Measurements from ENCODE around the gene TMC1. TPM values are rescaled to one million over a fixed set of nuclear protein-coding genes. Genes with fewer than 3 reads are reported as not detected.
A peak's percentile ranks its signal among the peaks of the same experiment; 100 is the strongest.

The TMC1 gene
- total and polyA plus RNA-seq, 2 of the 13 experiments (the other 11 are each of a cell fraction or from before 2014, with no cell fraction given): 0.02 to 0.03 TPM

DNA sequence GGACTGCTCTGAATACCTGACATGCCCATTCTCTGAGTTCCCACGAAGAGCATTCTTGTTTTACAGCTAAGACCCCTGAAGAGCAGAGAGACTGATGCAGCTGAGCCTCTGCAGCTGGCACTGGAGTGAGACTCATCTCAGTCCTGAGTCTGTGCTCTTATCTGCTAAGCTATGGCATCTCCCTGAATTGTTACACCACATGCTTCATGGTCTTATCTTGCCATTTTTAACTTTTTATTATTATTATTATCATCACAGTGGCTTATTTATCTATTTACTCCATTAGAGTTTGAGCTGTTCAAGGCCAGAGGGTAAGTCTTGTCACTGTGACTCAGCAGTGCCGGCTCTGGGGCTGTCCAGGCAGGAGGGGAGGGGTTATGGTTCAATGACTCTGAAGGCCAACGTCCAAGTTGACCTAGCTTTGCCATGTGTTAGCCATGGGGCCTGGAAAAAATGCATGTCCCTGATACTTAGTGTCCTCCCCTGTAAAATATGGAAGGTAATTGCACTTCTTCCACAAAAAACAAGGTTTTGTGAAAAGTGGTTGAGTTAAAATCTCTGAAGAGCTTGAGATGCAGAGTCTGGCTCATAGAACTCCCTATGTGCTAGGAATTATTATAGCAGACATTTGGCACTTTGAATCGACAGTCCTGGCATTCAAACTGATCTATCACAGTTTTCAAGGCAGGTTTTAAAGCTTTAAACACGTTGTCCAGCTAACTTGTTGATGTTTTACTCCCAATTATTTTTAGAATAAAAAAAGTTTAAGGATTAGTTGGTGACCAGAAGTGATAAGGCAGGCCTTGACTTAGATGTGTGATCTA lies 336.9 kb downstream of the TMC1 start (continued):
- TF ChIP-seq, protein P1, sequence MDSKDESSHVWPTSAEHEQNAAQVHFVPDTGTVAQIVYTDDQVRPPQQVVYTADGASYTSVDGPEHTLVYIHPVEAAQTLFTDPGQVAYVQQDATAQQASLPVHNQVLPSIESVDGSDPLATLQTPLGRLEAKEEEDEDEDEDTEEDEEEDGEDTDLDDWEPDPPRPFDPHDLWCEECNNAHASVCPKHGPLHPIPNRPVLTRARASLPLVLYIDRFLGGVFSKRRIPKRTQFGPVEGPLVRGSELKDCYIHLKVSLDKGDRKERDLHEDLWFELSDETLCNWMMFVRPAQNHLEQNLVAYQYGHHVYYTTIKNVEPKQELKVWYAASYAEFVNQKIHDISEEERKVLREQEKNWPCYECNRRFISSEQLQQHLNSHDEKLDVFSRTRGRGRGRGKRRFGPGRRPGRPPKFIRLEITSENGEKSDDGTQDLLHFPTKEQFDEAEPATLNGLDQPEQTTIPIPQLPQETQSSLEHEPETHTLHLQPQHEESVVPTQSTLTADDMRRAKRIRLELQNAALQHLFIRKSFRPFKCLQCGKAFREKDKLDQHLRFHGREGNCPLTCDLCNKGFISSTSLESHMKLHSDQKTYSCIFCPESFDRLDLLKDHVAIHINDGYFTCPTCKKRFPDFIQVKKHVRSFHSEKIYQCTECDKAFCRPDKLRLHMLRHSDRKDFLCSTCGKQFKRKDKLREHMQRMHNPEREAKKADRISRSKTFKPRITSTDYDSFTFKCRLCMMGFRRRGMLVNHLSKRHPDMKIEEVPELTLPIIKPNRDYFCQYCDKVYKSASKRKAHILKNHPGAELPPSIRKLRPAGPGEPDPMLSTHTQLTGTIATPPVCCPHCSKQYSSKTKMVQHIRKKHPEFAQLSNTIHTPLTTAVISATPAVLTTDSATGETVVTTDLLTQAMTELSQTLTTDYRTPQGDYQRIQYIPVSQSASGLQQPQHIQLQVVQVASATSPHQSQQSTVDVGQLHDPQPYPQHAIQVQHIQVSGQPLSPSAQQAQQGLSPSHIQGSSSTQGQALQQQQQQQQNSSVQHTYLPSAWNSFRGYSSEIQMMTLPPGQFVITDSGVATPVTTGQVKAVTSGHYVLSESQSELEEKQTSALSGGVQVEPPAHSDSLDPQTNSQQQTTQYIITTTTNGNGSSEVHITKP (CRISPR knock-in tag; IDR thresholded peaks at IDR 0.05; ENCODE audit: low read depth): 0 out of 2 replicates have a peak, but pooled peaks have one; percentile 28
- TF ChIP-seq ZNF501 (CRISPR knock-in tag; IDR thresholded peaks at IDR 0.05) (peak; percentile 88), ZNF496 (CRISPR knock-in tag; IDR thresholded peaks at IDR 0.05; ENCODE audit: insufficient replicate concordance) (no peak), RFX1 (IDR thresholded peaks at IDR 0.05) (no peak), HNRNPH1 (optimal IDR thresholded peaks at IDR 0.05; ENCODE audit: low read depth, low read length) (no peak), MED13 (CRISPR knock-in tag; IDR thresholded peaks at IDR 0.05) (peak; percentile 61; the same call in 1 of the 2 replicates), THYN1 (CRISPR knock-in tag; IDR thresholded peaks at IDR 0.05; ENCODE audit: borderline replicate concordance, low read depth) (no peak), KLF9 (CRISPR knock-in tag; IDR thresholded peaks at IDR 0.05; ENCODE audit: low read depth) (no peak), SMAD1 (CRISPR knock-in tag; IDR thresholded peaks at IDR 0.05; ENCODE audit: borderline replicate concordance, low read depth) (no peak)
- TF ChIP-seq, protein P2, sequence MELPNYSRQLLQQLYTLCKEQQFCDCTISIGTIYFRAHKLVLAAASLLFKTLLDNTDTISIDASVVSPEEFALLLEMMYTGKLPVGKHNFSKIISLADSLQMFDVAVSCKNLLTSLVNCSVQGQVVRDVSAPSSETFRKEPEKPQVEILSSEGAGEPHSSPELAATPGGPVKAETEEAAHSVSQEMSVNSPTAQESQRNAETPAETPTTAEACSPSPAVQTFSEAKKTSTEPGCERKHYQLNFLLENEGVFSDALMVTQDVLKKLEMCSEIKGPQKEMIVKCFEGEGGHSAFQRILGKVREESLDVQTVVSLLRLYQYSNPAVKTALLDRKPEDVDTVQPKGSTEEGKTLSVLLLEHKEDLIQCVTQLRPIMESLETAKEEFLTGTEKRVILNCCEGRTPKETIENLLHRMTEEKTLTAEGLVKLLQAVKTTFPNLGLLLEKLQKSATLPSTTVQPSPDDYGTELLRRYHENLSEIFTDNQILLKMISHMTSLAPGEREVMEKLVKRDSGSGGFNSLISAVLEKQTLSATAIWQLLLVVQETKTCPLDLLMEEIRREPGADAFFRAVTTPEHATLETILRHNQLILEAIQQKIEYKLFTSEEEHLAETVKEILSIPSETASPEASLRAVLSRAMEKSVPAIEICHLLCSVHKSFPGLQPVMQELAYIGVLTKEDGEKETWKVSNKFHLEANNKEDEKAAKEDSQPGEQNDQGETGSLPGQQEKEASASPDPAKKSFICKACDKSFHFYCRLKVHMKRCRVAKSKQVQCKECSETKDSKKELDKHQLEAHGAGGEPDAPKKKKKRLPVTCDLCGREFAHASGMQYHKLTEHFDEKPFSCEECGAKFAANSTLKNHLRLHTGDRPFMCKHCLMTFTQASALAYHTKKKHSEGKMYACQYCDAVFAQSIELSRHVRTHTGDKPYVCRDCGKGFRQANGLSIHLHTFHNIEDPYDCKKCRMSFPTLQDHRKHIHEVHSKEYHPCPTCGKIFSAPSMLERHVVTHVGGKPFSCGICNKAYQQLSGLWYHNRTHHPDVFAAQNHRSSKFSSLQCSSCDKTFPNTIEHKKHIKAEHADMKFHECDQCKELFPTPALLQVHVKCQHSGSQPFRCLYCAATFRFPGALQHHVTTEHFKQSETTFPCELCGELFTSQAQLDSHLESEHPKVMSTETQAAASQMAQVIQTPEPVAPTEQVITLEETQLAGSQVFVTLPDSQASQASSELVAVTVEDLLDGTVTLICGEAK (IDR thresholded peaks at IDR 0.05): no peak
- TF ChIP-seq, protein P2 (CRISPR knock-in tag; IDR thresholded peaks at IDR 0.05): peak; percentile 79; the same call in 1 of the 2 replicates

Measured in HepG2 (cell line).